Keratinocyte (primary cell): ENCODE measurements around the gene GOLGA6L7. TPM values are rescaled to one million over a fixed set of nuclear protein-coding genes. Genes with fewer than 3 reads are reported as not detected.

Experiments used
- DNase-seq: peaks from one replicate; pipeline ENCODE4 v3.0.0-alpha.2; 2011; ENCODE audit warnings: low read depth, missing footprints, low spot score
- FAIRE-seq: peaks from 2 replicates; lab custom pipeline; 2011; peaks lifted over from hg19 to GRCh38; lab: Jason Lieb, UNC
- H2AFZ ChIP-seq: 2 replicates; pipeline ENCODE4 v1.6.0; 2012; ENCODE audit warnings: low read length, control low read depth, inconsistent platforms; ENCODE audit not compliant: control insufficient read depth
- H3K27ac ChIP-seq: 2 replicates; pipeline ENCODE4 v1.5.1; 2011; ENCODE audit warnings: low read length; ENCODE audit not compliant: control insufficient read depth, insufficient read depth
- H3K27me3 ChIP-seq: 3 replicates; pipeline ENCODE4 v1.6.0; 2011; ENCODE audit warnings: low read length; ENCODE audit not compliant: control insufficient read depth, insufficient read depth; ENCODE audit errors: extremely low read depth
- H3K36me3 ChIP-seq, 2 experiments: 2 replicates in 1 of 2; 3 replicates in 1 of 2; pipeline ENCODE4 v1.5.1; 2011; ENCODE audit warnings: low read length in 2 of 2, mild to moderate bottlenecking in 1 of 2; ENCODE audit not compliant: control insufficient read depth in 2 of 2, insufficient read depth in 2 of 2; ENCODE audit errors: extremely low read depth in 1 of 2
- H3K4me1 ChIP-seq: 3 replicates; pipeline ENCODE4 v1.5.1; 2011; ENCODE audit warnings: low read length; ENCODE audit not compliant: control insufficient read depth, insufficient read depth; ENCODE audit errors: extremely low read depth
- H3K4me2 ChIP-seq: 3 replicates; pipeline ENCODE4 v1.6.0; 2011; ENCODE audit warnings: low read depth, low read length; ENCODE audit not compliant: control insufficient read depth, insufficient read depth; ENCODE audit errors: extremely low read depth
- H3K4me3 ChIP-seq, 3 experiments: fragments of 200-600 bp in 1 of 3; sonication (generic) in 1 of 3; 2 replicates in 2 of 3; 3 replicates in 1 of 3; pipeline ENCODE4 v1.5.1; 2011 to 2016; ENCODE audit warnings: low read length in 3 of 3, mild to moderate bottlenecking in 3 of 3, control low read depth in 2 of 3, inconsistent platforms in 1 of 3, low read depth in 1 of 3, mixed read lengths in 1 of 3, mixed run types in 1 of 3, moderate library complexity in 1 of 3; ENCODE audit not compliant: control insufficient read depth in 2 of 3, insufficient read depth in 2 of 3; ENCODE audit errors: extremely low read depth in 1 of 3
- H3K79me2 ChIP-seq: 2 replicates; pipeline ENCODE4 v1.6.0; 2012; ENCODE audit warnings: low read length; ENCODE audit not compliant: control insufficient read depth, insufficient read depth
- H3K9ac ChIP-seq: 3 replicates; pipeline ENCODE4 v1.6.0; 2011; ENCODE audit warnings: low read length; ENCODE audit not compliant: control insufficient read depth, insufficient read depth; ENCODE audit errors: extremely low read depth
- H3K9me1 ChIP-seq: 3 replicates; pipeline ENCODE4 v1.6.0; 2011; ENCODE audit warnings: low read length; ENCODE audit not compliant: control insufficient read depth, insufficient read depth; ENCODE audit errors: extremely low read depth
- H3K9me3 ChIP-seq: 2 replicates; pipeline ENCODE4 v1.5.1; 2012; ENCODE audit warnings: low read depth, low read length; ENCODE audit not compliant: control insufficient read depth
- H4K20me1 ChIP-seq: 3 replicates; pipeline ENCODE4 v1.6.0; 2011; ENCODE audit warnings: low read length; ENCODE audit not compliant: control insufficient read depth, insufficient read depth; ENCODE audit errors: extremely low read depth
- EZH2 ChIP-seq: IDR thresholded peaks from one replicate; pipeline ENCODE4 v1.6.1; 2012; ENCODE audit warnings: inconsistent platforms, mild to moderate bottlenecking, low read length, moderate library complexity
- dilution Hi-C: fragments of 300-500 bp; cut with MboI; formaldehyde crosslinking; loops from one replicate; pipeline ENCODE4 v1.7.0; 2020; ENCODE audit warnings: low sequenced_read_pairs; ENCODE audit not compliant: extremely low pct_ligation_motif_present
- polyA plus RNA-seq, 5 experiments: library from polyadenylated mRNA; depleted of rRNA in 3 of 5; stranded (reverse) in 3 of 5; stranded (forward) in 1 of 5; unstranded in 1 of 5; fragments of >200 nt; gene quantifications; 1 replicate in 1 of 5; 2 replicates in 3 of 5; 3 replicates in 1 of 5; pipeline versions ENCODE4 v1.2.1 to v1.2.3, GENCODE V29; 2011 to 2012; ENCODE audit warnings: missing spikeins in 2 of 5, low read depth in 1 of 5, low replicate concordance in 1 of 5
- TF ChIP-seq, protein P1 (sequence below), 3 experiments: IDR thresholded peaks in 1 of 3; conservative IDR thresholded peaks in 1 of 3; optimal IDR thresholded peaks in 1 of 3; 2 replicates in 2 of 3; 3 replicates in 1 of 3; pipeline versions ENCODE3 to v1.5.1; 2011; ENCODE audit warnings: low read length in 3 of 3, mild to moderate bottlenecking in 3 of 3, moderate library complexity in 2 of 3, control low read depth in 1 of 3, inconsistent platforms in 1 of 3; ENCODE audit not compliant: insufficient read depth in 2 of 3; ENCODE audit errors: extremely low read depth in 1 of 3

Gene GOLGA6L7
- polyA plus RNA-seq, 1 donor (not counting 4 experiments of a cell fraction or from before 2014, with no cell fraction given): not detected

DNA sequence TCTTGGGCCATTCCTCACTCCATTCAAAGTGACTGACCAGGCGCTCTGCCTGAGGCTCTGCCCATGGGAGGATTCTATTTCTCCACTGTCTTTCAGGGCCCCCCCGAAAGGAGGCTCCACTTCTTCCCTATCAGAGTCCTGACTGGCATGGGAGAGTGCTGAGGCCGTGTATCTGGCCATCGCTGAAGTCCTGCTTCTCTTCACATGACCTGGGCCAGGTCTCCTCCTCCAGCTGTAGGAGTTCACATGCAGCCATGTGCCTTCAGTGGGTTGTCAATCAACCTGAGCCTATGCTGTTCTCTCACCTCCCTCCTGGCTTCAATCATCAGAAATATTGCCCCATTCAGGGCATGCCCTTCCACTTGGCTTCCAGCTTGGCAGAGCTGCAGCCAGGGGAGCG is 24.6 kb upstream of the GOLGA6L7 start:
- TF ChIP-seq, protein P1, sequence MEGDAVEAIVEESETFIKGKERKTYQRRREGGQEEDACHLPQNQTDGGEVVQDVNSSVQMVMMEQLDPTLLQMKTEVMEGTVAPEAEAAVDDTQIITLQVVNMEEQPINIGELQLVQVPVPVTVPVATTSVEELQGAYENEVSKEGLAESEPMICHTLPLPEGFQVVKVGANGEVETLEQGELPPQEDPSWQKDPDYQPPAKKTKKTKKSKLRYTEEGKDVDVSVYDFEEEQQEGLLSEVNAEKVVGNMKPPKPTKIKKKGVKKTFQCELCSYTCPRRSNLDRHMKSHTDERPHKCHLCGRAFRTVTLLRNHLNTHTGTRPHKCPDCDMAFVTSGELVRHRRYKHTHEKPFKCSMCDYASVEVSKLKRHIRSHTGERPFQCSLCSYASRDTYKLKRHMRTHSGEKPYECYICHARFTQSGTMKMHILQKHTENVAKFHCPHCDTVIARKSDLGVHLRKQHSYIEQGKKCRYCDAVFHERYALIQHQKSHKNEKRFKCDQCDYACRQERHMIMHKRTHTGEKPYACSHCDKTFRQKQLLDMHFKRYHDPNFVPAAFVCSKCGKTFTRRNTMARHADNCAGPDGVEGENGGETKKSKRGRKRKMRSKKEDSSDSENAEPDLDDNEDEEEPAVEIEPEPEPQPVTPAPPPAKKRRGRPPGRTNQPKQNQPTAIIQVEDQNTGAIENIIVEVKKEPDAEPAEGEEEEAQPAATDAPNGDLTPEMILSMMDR (optimal IDR thresholded peaks at IDR 0.05 in 1 of 3, IDR thresholded peaks at IDR 0.05 in 1 of 3, conservative IDR thresholded peaks at IDR 0.05 in 1 of 3; ENCODE audit: extremely low read depth in 1 of 3, insufficient read depth in 2 of 3, low read length in 3 of 3): no peak
- no peak for TF ChIP-seq EZH2
- Histone ChIP-seq H3K9me3 (no peaks in the 10 kb centered on the region), H3K36me3 (no peaks in the 10 kb centered on the region), H3K79me2 (no peaks in the 10 kb centered on the region), H3K4me1 (no peaks in the 10 kb centered on the region), H3K27me3 (no peaks in the 10 kb centered on the region), H3K27ac (no peak overlapping the region), H3K9me1 (no peaks in the 10 kb centered on the region), H3K4me2 (no peak overlapping the region), H4K20me1 (no peaks in the 10 kb centered on the region), H3K9ac (no peak overlapping the region), H2AFZ (no peak overlapping the region), H3K4me3 (no peak overlapping the region)
- DNase-seq (no peak), FAIRE-seq (no peak)
- dilution Hi-C loops: no loop called here

DNA sequence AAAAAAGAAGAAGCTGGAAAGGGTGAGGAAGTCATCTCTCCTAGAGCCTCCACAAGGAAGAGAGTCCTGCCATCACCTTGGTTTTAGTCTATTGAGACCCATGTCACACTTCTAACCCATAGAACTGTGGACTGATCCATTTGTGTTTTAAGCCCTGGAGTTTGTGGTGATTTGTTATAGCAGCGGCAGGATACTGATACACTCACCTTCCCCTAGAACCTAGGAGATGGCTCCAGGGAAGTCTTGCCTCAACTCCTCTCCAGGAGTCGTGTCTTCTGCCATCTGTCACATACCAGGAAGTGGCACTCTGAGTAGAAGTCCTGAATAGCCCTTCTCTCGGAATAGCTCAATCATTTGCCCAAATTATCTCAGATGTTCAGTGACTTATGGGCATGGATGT is 22.7 kb upstream of the GOLGA6L7 start:
- H3K27ac ChIP-seq: no peak overlapping the region
- H3K9ac ChIP-seq: no peak overlapping the region
- no peak overlapping the region for H2AFZ ChIP-seq
- DNase-seq: no peak
- no peak for FAIRE-seq
- H3K36me3 ChIP-seq: no peaks in the 10 kb centered on the region
- no peak overlapping the region for H3K4me3 ChIP-seq
- H3K9me3 ChIP-seq: no peaks in the 10 kb centered on the region
- no peaks in the 10 kb centered on the region for H3K4me1 ChIP-seq
- no peak for TF ChIP-seq EZH2
- TF ChIP-seq, protein P1 (optimal IDR thresholded peaks at IDR 0.05 in 1 of 3, IDR thresholded peaks at IDR 0.05 in 1 of 3, conservative IDR thresholded peaks at IDR 0.05 in 1 of 3; ENCODE audit: extremely low read depth in 1 of 3, insufficient read depth in 2 of 3, low read length in 3 of 3): no peak
- H3K9me1 ChIP-seq: no peaks in the 10 kb centered on the region
- no peaks in the 10 kb centered on the region for H3K27me3 ChIP-seq
- no peaks in the 10 kb centered on the region for H3K79me2 ChIP-seq
- no peak overlapping the region for H3K4me2 ChIP-seq
- dilution Hi-C loops: no loop called here
- no peaks in the 10 kb centered on the region for H4K20me1 ChIP-seq
